GM10847 (cell line): Measurements from ENCODE around the gene ZDHHC9.

ENCODE experiments used
- POLR2A ChIP-seq: IDR thresholded peaks from 2 replicates; pipeline ENCODE4 v1.6.1; 2011; ENCODE audit not compliant: insufficient read length; ENCODE audit errors: extremely low read depth

ZDHHC9 gene

GRCh38 chrX:129759576-129760061, 84.1 kb downstream of the ZDHHC9 start:
- TF ChIP-seq POLR2A, result no peak

GRCh38 chrX:129755779-129756650, 87.7 kb downstream of the ZDHHC9 start:
- no peak for TF ChIP-seq POLR2A

- TF ChIP-seq POLR2A, result no peak
Measured at GRCh38 chrX:129754056-129755024, 89.3 kb downstream of the ZDHHC9 start.
